H1 (cell line): Measurements from ENCODE around the gene CACNA2D1. TPM values are rescaled to one million over a fixed set of nuclear protein-coding genes. Genes with fewer than 3 reads are reported as not detected.

Source experiments
- CTCF ChIA-PET: fragments of 300-600 bp; sonication (Branson Sonifier 250); formaldehyde crosslinking; loops from one replicate; lab custom pipeline; 2021; ENCODE audit not compliant: partially characterized antibody; lab: Charles Lee
- POLR2A ChIA-PET: fragments of 300-600 bp; sonication (Branson Sonifier 250); formaldehyde crosslinking; loops from one replicate; lab custom pipeline; 2021; ENCODE audit warnings: inconsistent platforms; ENCODE audit not compliant: partially characterized antibody; lab: Charles Lee
- DNase-seq, 2 experiments: peaks; one replicate each; pipeline versions ENCODE4 v3.0.0 to v3.0.0-alpha.2; 2010 to 2022; ENCODE audit warnings: low spot score in 2 of 2, low read depth in 1 of 2, mixed read lengths in 1 of 2
- FAIRE-seq: peaks from 2 replicates; lab custom pipeline; 2011; peaks lifted over from hg19 to GRCh38; lab: Jason Lieb, UNC
- H2AFZ ChIP-seq: 2 replicates; pipeline ENCODE4 v1.8.1; 2012; ENCODE audit warnings: low read length, inconsistent platforms
- H2AK5ac ChIP-seq: 2 replicates; pipeline ENCODE4 v1.6.1; 2013; ENCODE audit warnings: low read depth, low read length
- H2BK120ac ChIP-seq: replicated peaks from 2 replicates; pipeline ENCODE3; 2013; ENCODE audit warnings: low read depth, low read length, inconsistent platforms
- H2BK12ac ChIP-seq: 2 replicates; pipeline ENCODE4 v1.6.1; 2013; ENCODE audit warnings: low read depth, low read length
- H2BK15ac ChIP-seq: 2 replicates; pipeline ENCODE4 v1.6.1; 2013; ENCODE audit warnings: low read length
- H2BK20ac ChIP-seq: 2 replicates; pipeline ENCODE4 v1.6.1; 2013; ENCODE audit warnings: low read length
- H2BK5ac ChIP-seq: 2 replicates; pipeline ENCODE4 v1.6.1; 2013; ENCODE audit warnings: low read depth, low read length
- H3K14ac ChIP-seq: 2 replicates; pipeline ENCODE4 v1.6.1; 2013; ENCODE audit warnings: inconsistent platforms; ENCODE audit not compliant: insufficient read length
- H3K18ac ChIP-seq: 2 replicates; pipeline ENCODE4 v1.6.1; 2013; ENCODE audit warnings: low read length; ENCODE audit errors: extremely low read depth
- H3K23ac ChIP-seq: 2 replicates; pipeline ENCODE4 v1.6.1; 2013; ENCODE audit warnings: inconsistent platforms; ENCODE audit not compliant: insufficient read length
- H3K23me2 ChIP-seq: 2 replicates; pipeline ENCODE4 v1.6.1; 2013; ENCODE audit warnings: low read depth, low read length
- H3K27ac ChIP-seq: 2 replicates; pipeline ENCODE4 v1.6.1; 2011; ENCODE audit warnings: low read depth, low read length, inconsistent platforms
- H3K27me3 ChIP-seq, 4 experiments: replicated peaks in 1 of 4; 1 replicate in 1 of 4; 2 replicates in 3 of 4; pipeline versions ENCODE4 v1.6.1 to v1.8.1; 2011 to 2013; ENCODE audit warnings: low read length in 3 of 4, mild to moderate bottlenecking in 3 of 4, inconsistent platforms in 2 of 4, mixed read lengths in 2 of 4, moderate library complexity in 1 of 4; ENCODE audit not compliant: control insufficient read depth in 3 of 4, insufficient read depth in 3 of 4; ENCODE audit errors: extremely low read depth in 1 of 4
- H3K36me3 ChIP-seq, 4 experiments: 2 replicates each; pipeline versions ENCODE4 v1.6.1 to v1.8.1; 2011 to 2013; ENCODE audit warnings: mild to moderate bottlenecking in 4 of 4, low read length in 3 of 4, moderate library complexity in 2 of 4, control low read depth in 1 of 4, inconsistent platforms in 1 of 4; ENCODE audit not compliant: insufficient read depth in 4 of 4, control insufficient read depth in 2 of 4
- H3K4ac ChIP-seq: replicated peaks from 2 replicates; pipeline ENCODE3; 2013; ENCODE audit warnings: low read length, low read depth, mixed read lengths, inconsistent platforms; ENCODE audit not compliant: insufficient read length
- H3K4me1 ChIP-seq, 4 experiments: replicated peaks in 1 of 4; 1 replicate in 1 of 4; 2 replicates in 3 of 4; pipeline versions ENCODE4 v1.6.1 to v1.8.1; 2011 to 2013; ENCODE audit warnings: low read length in 3 of 4, inconsistent platforms in 2 of 4, mixed read lengths in 1 of 4; ENCODE audit not compliant: insufficient read depth in 4 of 4, control insufficient read depth in 3 of 4
- H3K4me2 ChIP-seq, 2 experiments: 2 replicates each; pipeline versions ENCODE4 v1.6.1 to v1.8.1; 2011 to 2013; ENCODE audit warnings: low read depth in 2 of 2, low read length in 2 of 2, control low read depth in 1 of 2, inconsistent platforms in 1 of 2, mild to moderate bottlenecking in 1 of 2; ENCODE audit not compliant: insufficient read depth in 1 of 2
- H3K4me3 ChIP-seq, 4 experiments: fragments of 200-600, 300-600 bp in 1 of 4; sonication (generic), shearing (Covaris generic), sonication (Bioruptor Twin) in 1 of 4; 2 replicates each; pipeline versions ENCODE4 v1.5.1 to v1.8.1; 2011 to 2016; ENCODE audit warnings: low read length in 4 of 4, low read depth in 3 of 4, control low read depth in 2 of 4, inconsistent platforms in 2 of 4, mild to moderate bottlenecking in 2 of 4, mixed read lengths in 1 of 4, moderate library complexity in 1 of 4; ENCODE audit not compliant: insufficient read depth in 2 of 4; ENCODE audit errors: extremely low read depth in 1 of 4
- H3K56ac ChIP-seq: replicated peaks from 2 replicates; pipeline ENCODE3; 2013; ENCODE audit warnings: low read depth, mild to moderate bottlenecking, mixed read lengths, low read length, inconsistent platforms; ENCODE audit not compliant: insufficient read length
- H3K79me1 ChIP-seq: 2 replicates; pipeline ENCODE4 v1.6.1; 2013; ENCODE audit warnings: low read depth, low read length, control low read depth
- H3K79me2 ChIP-seq, 2 experiments: 2 replicates each; pipeline versions ENCODE4 v1.6.1 to v1.8.1; 2012 to 2013; ENCODE audit warnings: low read length in 2 of 2, mild to moderate bottlenecking in 2 of 2, inconsistent platforms in 1 of 2; ENCODE audit not compliant: insufficient read depth in 2 of 2, control insufficient read depth in 1 of 2
- H3K9ac ChIP-seq, 4 experiments: replicated peaks in 1 of 4; 1 replicate in 1 of 4; 2 replicates in 3 of 4; pipeline versions ENCODE4 v1.6.1 to v1.8.1; 2011 to 2013; ENCODE audit warnings: low read depth in 3 of 4, low read length in 3 of 4, control low read depth in 2 of 4, mild to moderate bottlenecking in 2 of 4, moderate library complexity in 2 of 4, inconsistent platforms in 1 of 4; ENCODE audit errors: extremely low read depth in 1 of 4
- H3K9me3 ChIP-seq, 2 experiments: 2 replicates each; pipeline versions ENCODE4 v1.6.1 to v1.8.1; 2012 to 2013; ENCODE audit warnings: mild to moderate bottlenecking in 2 of 2, moderate library complexity in 2 of 2, control low read depth in 1 of 2, inconsistent platforms in 1 of 2, low read depth in 1 of 2, low read length in 1 of 2, mixed read lengths in 1 of 2; ENCODE audit not compliant: insufficient read depth in 2 of 2
- H4K20me1 ChIP-seq, 2 experiments: replicated peaks in 1 of 2; 2 replicates each; pipeline versions ENCODE3 to v1.8.1; 2011 to 2013; ENCODE audit warnings: inconsistent platforms in 2 of 2, low read length in 2 of 2, mild to moderate bottlenecking in 1 of 2; ENCODE audit not compliant: insufficient read depth in 2 of 2, control insufficient read depth in 1 of 2
- H4K5ac ChIP-seq: 2 replicates; pipeline ENCODE4 v1.6.1; 2013; ENCODE audit warnings: low read length, low read depth, mixed read lengths, inconsistent platforms; ENCODE audit not compliant: insufficient read length
- H4K8ac ChIP-seq: 2 replicates; pipeline ENCODE4 v1.8.0; 2013; ENCODE audit warnings: mild to moderate bottlenecking, moderate library complexity, low read length, inconsistent platforms; ENCODE audit not compliant: insufficient read depth; ENCODE audit errors: extremely low read depth
- H4K91ac ChIP-seq: replicated peaks from 2 replicates; pipeline ENCODE3; 2013; ENCODE audit warnings: low read length, mixed read lengths, inconsistent platforms; ENCODE audit not compliant: insufficient read length
- BCL11A ChIP-seq, 2 experiments: IDR thresholded peaks; one replicate each; pipeline ENCODE4 v1.6.1; 2011; ENCODE audit warnings: low read depth in 2 of 2, low read length in 2 of 2, mild to moderate bottlenecking in 2 of 2
- EZH2 ChIP-seq: fragments of 200-600 bp; sonication (generic); IDR thresholded peaks from 2 replicates; pipeline ENCODE4 v1.7.1; 2012; ENCODE audit warnings: low read depth, mild to moderate bottlenecking, moderate library complexity, low read length, inconsistent platforms; ENCODE audit not compliant: severe bottlenecking
- HDAC6 ChIP-seq: IDR thresholded peaks from one replicate; pipeline ENCODE4 v1.7.1; 2012; ENCODE audit warnings: low read depth, mild to moderate bottlenecking, inconsistent platforms, low read length, moderate library complexity
- NANOG ChIP-seq: IDR thresholded peaks from 2 replicates; pipeline ENCODE4 v1.6.1; 2011; ENCODE audit warnings: low read length, low read depth, mild to moderate bottlenecking, inconsistent platforms; ENCODE audit not compliant: insufficient read depth, poor library complexity, severe bottlenecking
- RNF2 ChIP-seq: fragments of 200-900, 300-1000 bp; sonication (generic); IDR thresholded peaks from 2 replicates; pipeline ENCODE4 v1.7.1; 2016; ENCODE audit warnings: borderline replicate concordance, low read depth, mild to moderate bottlenecking, antibody characterized with exemption, low read length; ENCODE audit not compliant: poor library complexity, severe bottlenecking; ENCODE audit errors: missing control alignments
- SP4 ChIP-seq: IDR thresholded peaks from 2 replicates; pipeline ENCODE4 v1.6.1; 2012; ENCODE audit warnings: low read length, inconsistent platforms
- WGBS, 2 experiments: shearing (Covaris generic) in 1 of 2; methylation state at CpG; one replicate each; pipeline versions ENCODE4 v1.1.6 to v1.1.7; 2013 to 2015; ENCODE audit warnings: low lambda C conversion rate in 2 of 2, mixed read lengths in 2 of 2, inconsistent platforms in 1 of 2, low coverage in 1 of 2, missing lambda C conversion rate in 1 of 2; ENCODE audit not compliant: insufficient replicate concordance in 2 of 2, insufficient coverage in 1 of 2, insufficient read length in 1 of 2; ENCODE audit errors: extremely low coverage in 1 of 2, missing lambda C conversion rate in 1 of 2; 5-methylcytosine and 5-hydroxymethylcytosine counted together
- polyA plus RNA-seq, 7 experiments: library from polyadenylated mRNA; depleted of rRNA in 3 of 7; stranded (reverse) in 5 of 7; unstranded in 2 of 7; fragments of >200 nt in 5 of 7; fragments of 200-250 nt in 2 of 7; gene quantifications; 1 replicate in 5 of 7; 2 replicates in 1 of 7; 4 replicates in 1 of 7; pipeline versions ENCODE4 v1.2.1 to v1.2.3, GENCODE V29; 2011 to 2013; ENCODE audit warnings: missing spikeins in 2 of 7, mixed read lengths in 2 of 7
- total RNA-seq: library from RNA; stranded (reverse); fragmentation: NEBNext Ultra II Directional; extraction: Animal tissue kit (Norgen Biotek cat#: 25700); gene quantifications from 2 replicates; pipeline ENCODE4 v1.2.1, GENCODE V29; 2021
- TF ChIP-seq, protein P1 (sequence below): IDR thresholded peaks from 2 replicates; pipeline ENCODE4 v1.6.1; 2012; ENCODE audit warnings: low read length, inconsistent platforms

The CACNA2D1 gene
- total and polyA plus RNA-seq, 2 of the 8 experiments (the other 6 are each of a cell fraction or from before 2014, with no cell fraction given) = 4.3 to 27.3 TPM

- Histone ChIP-seq H2BK15ac (no peak overlapping the region), H3K23ac (no peak overlapping the region), H4K5ac (no peak overlapping the region), H2AFZ (no peak overlapping the region), H3K4me1 (peaks cover 0 to 4% (median 2%) of the 10 kb centered on the region in 4 experiments; a peak in 5 of 7 replicates), H3K4me3 (no peak overlapping the region), H2AK5ac (no peak overlapping the region), H3K18ac (no peak overlapping the region), H3K56ac (no peak overlapping the region), H4K91ac (no peak overlapping the region), H3K27ac (no peak overlapping the region), H3K36me3 (peaks cover 0 to 9% (median 3%) of the 10 kb centered on the region in 4 experiments; a peak in 4 of 8 replicates), H3K4me2 (no peak overlapping the region), H3K79me2 (no peaks in the 10 kb centered on the region), H3K27me3 (no peaks in the 10 kb centered on the region), H2BK5ac (no peak overlapping the region), H2BK20ac (no peak overlapping the region), H2BK12ac (no peak overlapping the region), H4K20me1 (no peaks in the 10 kb centered on the region), H3K23me2 (no peaks in the 10 kb centered on the region), H4K8ac (no peak overlapping the region), H3K14ac (no peak overlapping the region), H3K9ac (no peak overlapping the region), H2BK120ac (no peak overlapping the region), H3K9me3 (peaks cover 4 to 6% of the 10 kb centered on the region in 2 experiments; a peak in 2 of 4 replicates), H3K4ac (no peak overlapping the region), H3K79me1 (no peaks in the 10 kb centered on the region)
- no peak for DNase-seq
- no peak for TF ChIP-seq RNF2
- no peak for TF ChIP-seq EZH2
- TF ChIP-seq HDAC6 = no peak
- TF ChIP-seq, protein P1, sequence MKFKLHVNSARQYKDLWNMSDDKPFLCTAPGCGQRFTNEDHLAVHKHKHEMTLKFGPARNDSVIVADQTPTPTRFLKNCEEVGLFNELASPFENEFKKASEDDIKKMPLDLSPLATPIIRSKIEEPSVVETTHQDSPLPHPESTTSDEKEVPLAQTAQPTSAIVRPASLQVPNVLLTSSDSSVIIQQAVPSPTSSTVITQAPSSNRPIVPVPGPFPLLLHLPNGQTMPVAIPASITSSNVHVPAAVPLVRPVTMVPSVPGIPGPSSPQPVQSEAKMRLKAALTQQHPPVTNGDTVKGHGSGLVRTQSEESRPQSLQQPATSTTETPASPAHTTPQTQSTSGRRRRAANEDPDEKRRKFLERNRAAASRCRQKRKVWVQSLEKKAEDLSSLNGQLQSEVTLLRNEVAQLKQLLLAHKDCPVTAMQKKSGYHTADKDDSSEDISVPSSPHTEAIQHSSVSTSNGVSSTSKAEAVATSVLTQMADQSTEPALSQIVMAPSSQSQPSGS = no peak
- TF ChIP-seq NANOG = no peak
- no peak for TF ChIP-seq BCL11A (IDR thresholded peaks at IDR 0.05; ENCODE audit: low read depth in 2 of 2, low read length in 2 of 2)
- no peak for TF ChIP-seq SP4
- CTCF ChIA-PET = no interaction called here
- POLR2A ChIA-PET = interaction anchor here (0.6 kb wide), 1 partner anchor 1324 kb away, joined by 3 read pairs; no protein-coding TSS in a partner anchor
- 90% methylated on average over 1 of the region's 1 CpG; no CpG with 5 or more reads in 1 of the 2 experiments for WGBS, 2 experiments
- FAIRE-seq = no peak
These were observed 317.0 kb downstream of the CACNA2D1 start for GRCh38 chr7:82126576-82126975.
